ENCODE data around the gene SORBS1. TPM values are rescaled to one million over a fixed set of nuclear protein-coding genes. Genes with fewer than 3 reads are reported as not detected.

The SORBS1 gene
- total RNA-seq, 1 donor from 2014 or later: 123 TPM

- no peak for DNase-seq
Measured at GRCh38 chr10:95262763-95263518, 298.2 kb downstream of the SORBS1 start.

DNA sequence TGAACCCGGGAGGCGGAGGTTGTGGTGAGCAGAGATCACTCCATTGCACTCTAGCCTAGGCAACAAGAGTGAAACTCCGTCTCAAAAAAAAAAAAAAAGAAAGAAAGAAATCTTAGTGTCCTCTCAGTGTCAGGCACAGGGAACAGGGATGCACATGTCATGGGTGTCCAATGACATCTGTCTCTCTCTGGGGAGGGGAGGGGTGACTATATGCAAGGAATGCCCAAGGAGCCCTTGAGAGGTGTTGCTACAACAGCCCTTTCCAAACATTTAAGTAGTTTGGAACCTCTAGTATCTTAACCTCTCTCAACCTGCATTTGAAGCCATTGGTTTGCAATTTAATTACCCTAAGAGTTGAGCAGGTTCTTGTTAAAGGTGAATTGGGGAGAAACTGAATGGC is 299.2 kb downstream of the SORBS1 start:
- no peak for DNase-seq

Other genes with a start within 250 kb of the SORBS1 start
- 39.8 TPM for gene ALDH18A1, start 95.3 kb upstream of the SORBS1 start, total RNA-seq
- 16.5 TPM for gene TCTN3, start 132.6 kb upstream of the SORBS1 start, total RNA-seq
- gene ENTPD1, start 194.8 kb upstream of the SORBS1 start, total RNA-seq: 9.4 TPM

Data from occipital lobe (tissue), 2 donors.